ENCODE results near the gene SGSM1.

GRCh38 chr22:24894220-24894975, 88.4 kb downstream of the SGSM1 start:
- TF ChIP-seq CTCF (IDR thresholded peaks at IDR 0.05): no peak
- no peak for TF ChIP-seq ZFX (IDR thresholded peaks at IDR 0.05; ENCODE audit: borderline replicate concordance)
